Activated CD4-positive, CD25-positive, alpha-beta regulatory T cell treated with anti-CD3 and anti-CD28 coated beads, Interleukin-2, amount 50 U/mL, for 72 hours (primary cell): ENCODE measurements around the gene NACA2.
"Not testable (repeated sequence)": the region's sequence is repeated elsewhere in the genome, so short reads cannot be mapped to it uniquely, and the experiment has no call there.

Experiments
- DNase-seq: peaks from one replicate; pipeline ENCODE4 v3.0.0; 2021

Gene NACA2

DNA sequence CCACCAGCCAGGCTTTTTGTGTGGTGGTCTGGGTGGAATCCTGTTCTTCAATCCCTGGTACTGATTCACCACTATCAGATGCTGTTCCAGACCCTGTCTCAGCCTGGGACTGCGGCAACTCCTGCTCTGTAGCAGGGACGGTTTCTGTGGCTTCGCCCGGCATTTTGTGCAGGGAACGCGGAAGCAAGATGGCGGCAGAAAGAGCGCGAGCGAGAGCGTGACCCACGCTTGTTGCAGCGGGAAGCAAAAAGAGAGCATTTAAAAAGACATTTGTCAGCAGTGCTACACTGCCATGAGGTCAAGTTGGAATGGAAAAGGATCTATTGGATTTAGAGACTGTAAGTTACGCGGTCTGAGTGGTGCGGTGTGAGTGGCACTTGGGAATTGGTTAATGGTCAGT lies at the start of gene NACA2:
NACA2 (minus strand) TSS at position 202 of the 400 bp plus-strand sequence; CDS start at position 163, 39 bp downstream.
- DNase-seq = no peak

DNA sequence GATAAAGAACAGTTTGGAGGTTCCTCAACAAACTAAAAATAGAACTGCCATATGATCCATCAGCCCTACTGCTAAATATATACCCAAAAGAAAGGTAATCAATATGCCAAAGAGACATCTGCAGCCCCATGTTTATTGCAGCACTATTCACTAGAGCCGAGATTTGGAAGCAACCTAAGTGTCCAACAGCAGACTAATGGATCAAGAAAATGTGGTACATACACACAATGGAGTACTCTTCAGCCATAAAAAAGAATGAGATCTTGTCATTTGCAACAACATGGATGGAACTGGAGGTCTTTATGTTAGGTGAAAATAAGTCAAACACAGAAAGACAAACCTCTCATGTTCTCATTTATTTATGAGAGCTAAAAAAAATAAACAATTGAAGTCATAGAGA lies 48.8 kb upstream of the NACA2 start:
- no peak for DNase-seq

- no peak for DNase-seq
Measured at GRCh38 chr17:61638087-61638486, 47.1 kb upstream of the NACA2 start.

GRCh38 chr17:61635913-61636432 lies 45.0 kb upstream of the NACA2 start:
- DNase-seq = no peak

DNA sequence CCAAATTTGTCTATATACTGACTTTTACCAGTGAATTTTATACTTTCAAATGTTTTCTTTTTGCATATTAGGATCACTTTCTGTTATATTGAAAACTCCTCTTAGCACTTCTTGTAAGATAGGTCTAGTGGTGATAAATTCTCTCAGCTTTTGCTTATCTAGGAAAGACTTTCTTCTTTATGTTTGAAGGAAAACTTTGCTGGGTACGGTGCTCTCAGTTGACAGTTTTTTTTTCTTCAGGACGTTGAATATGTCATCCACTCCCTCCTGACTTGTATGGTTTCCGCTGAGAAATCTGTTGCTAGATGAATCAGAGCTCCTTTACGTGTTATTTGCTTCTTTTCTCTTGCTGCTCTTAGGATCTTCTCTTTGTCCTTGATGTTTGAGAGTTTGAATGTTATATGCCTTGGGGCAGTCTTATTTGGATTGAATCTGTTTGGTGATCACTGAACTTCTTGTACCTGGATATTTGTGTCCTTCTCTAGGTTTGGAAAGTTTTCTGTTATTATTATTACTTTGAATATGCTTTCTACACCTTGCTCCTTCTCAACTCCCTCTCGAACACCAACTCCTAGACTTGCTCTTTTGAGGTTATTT lies 44.0 kb upstream of the NACA2 start:
- DNase-seq = no peak

DNA sequence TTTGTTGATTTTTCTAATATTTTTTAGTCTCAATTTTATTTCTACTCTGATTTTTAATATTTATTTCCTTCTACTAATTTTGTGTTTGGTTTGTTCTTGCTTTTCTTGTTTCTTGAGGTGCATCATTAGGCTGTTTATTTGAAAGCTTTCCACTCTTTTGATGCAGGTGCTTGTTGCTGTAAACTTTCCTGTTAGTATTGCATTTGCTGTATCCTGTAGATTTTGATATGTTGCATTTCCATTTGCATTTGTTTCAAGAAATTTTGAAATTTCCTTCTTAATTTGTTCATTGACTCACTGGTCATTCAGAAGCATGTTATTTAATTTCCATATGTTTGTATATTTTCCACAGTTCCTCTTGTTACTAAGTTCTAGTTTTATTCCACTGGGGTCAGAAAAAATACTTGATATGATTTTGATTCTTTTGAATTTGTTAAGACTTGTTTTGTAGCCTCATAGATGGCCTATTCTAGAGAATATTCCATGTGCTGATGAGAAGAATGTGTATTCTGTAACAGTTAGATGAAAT lies 43.1 kb upstream of the NACA2 start:
- DNase-seq = no peak

- DNase-seq = no peak
Measured at GRCh38 chr17:61632826-61633225, 41.8 kb upstream of the NACA2 start.

GRCh38 chr17:61631800-61632199 lies 40.8 kb upstream of the NACA2 start:
- DNase-seq = no peak

GRCh38 chr17:61628158-61628557 lies 37.1 kb upstream of the NACA2 start:
- DNase-seq = not testable (repeated sequence)

GRCh38 chr17:61627658-61628057 lies 36.6 kb upstream of the NACA2 start:
- DNase-seq = no peak

- no peak for DNase-seq
Measured at GRCh38 chr17:61627125-61627524, 36.1 kb upstream of the NACA2 start.

DNA sequence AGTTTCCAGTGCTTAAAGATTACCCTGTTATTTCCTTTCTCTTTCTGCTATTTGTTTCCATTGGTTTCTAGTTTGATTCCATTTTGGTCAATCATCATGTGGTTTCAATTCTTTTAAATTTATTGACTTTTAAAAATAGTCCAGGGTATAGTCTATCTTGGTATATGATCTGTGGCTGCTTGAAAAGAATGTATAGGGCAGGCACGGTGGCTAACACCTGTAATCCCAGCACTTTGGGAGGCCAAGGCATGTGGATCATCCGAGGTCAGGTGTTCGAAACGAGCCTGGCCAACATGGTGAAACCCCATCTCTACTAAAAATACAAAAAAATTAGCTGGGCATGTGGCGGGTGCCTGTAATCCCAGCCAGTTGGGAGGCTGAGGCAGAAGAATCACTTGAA lies 34.5 kb upstream of the NACA2 start:
- no peak for DNase-seq

DNA sequence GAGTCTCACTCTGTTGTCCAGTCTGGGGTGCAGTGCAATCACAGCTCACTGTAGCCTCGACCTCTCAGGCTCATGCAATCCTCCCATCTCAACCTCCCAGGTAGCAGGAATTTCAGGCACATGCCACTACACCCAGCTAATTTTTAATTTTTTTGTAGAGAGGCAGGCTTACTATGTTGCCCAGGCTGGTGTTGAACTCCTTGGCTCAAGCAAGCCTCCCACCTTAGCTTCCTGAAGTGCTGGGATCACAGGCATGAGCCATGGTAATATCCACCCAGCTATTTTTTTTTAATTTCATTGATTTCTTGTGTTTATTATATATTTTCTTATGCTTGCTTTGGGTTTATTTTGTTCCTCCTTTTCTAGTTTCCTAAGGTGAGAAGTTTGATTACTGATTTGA lies 33.9 kb upstream of the NACA2 start:
- no peak for DNase-seq

DNA sequence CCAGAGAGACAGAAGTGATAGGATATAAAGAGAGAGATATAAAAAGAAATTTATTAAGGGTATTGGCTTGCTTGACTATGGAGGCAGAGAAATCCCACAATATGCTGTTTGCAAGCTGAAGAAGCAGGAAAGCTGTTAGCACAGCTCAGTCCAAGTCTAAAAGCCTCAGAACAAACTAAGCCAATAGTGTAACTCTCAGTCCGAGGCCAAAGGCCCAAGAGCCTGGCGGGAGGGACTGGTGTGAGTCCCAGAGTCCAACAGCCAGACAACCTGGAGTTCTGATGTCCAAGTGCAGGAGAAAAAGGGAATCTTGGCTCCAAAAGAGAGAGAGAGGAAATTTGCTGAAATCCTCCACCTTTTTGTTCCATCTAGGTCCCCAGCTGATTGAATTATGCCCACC lies 30.3 kb upstream of the NACA2 start:
- DNase-seq = no peak

GRCh38 chr17:61619953-61620352 lies 28.9 kb upstream of the NACA2 start:
- no peak for DNase-seq

GRCh38 chr17:61619493-61619892 lies 28.5 kb upstream of the NACA2 start:
- DNase-seq = no peak

DNA sequence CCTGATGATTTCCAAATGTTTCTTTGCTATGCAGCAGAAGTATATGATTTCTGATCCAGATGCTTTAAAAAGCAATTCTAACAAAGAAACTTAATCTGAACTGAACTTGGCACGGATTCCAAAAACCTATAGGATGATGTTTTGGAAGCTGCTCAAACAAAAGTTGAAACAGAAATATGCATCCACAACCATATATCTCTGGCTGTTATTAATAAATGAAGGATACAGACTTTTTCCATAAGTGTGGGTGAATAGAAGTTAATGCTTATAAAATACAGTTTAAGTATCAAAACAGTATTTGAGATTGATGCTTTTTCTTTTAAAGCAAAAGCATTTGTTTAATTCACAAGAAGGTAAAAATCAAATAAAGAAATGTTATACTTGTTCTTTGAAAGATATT lies 27.9 kb upstream of the NACA2 start:
- no peak for DNase-seq

GRCh38 chr17:61617330-61617729 lies 26.3 kb upstream of the NACA2 start:
- no peak for DNase-seq

- DNase-seq = no peak
Measured at GRCh38 chr17:61616783-61617182, 25.8 kb upstream of the NACA2 start.

GRCh38 chr17:61614219-61614618 lies 23.2 kb upstream of the NACA2 start:
- DNase-seq = no peak

- no peak for DNase-seq
Measured at GRCh38 chr17:61611323-61611722, 20.3 kb upstream of the NACA2 start.

- no peak for DNase-seq
Measured at GRCh38 chr17:61605692-61606091, 14.7 kb upstream of the NACA2 start.

DNA sequence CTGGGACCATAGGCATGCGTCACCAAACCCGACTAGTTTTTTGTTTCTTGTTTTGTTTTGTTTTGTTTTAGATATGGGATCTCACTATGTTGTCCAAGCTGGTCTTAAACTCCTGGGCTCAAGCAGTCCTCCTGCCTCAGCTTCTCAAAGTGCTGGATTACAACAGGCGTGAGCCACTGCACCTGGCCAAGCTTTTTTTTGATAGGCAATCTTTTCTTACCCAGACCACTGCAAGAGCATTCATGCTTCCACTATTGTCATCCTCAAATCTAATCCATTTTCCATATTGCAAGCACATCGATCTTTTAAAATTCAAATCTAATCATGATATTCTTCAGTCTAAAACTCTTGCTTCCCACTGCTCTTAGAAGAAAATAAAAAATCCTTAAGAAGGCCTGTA lies 10.3 kb upstream of the NACA2 start:
- DNase-seq = no peak

DNA sequence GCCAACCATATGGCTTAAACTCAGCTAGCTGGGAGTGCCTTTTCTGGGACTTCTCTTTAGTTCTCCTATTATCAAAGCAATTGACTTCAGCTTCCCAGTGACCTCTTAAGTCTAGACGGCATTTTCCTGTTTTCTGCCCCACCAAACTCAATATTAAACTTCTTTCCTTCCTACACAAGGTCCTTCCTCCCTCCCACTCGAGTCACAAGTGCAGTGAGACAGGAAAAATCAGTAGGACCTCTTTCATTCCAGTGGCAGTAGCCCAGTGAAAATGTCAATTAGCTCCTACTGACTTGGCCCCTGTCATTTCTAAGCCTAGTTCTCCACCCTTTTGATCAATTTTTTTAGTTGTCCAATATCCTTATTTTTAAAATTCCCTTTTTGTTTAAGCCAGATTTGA lies 9.6 kb upstream of the NACA2 start:
- DNase-seq = no peak

- no peak for DNase-seq
Measured at GRCh38 chr17:61599608-61600007, 8.6 kb upstream of the NACA2 start.
